ENCODE data around the gene IL17RE. TPM values are rescaled to one million over a fixed set of nuclear protein-coding genes. Genes with fewer than 3 reads are reported as not detected.
"Not testable (repeated sequence)": the region's sequence is repeated elsewhere in the genome, so short reads cannot be mapped to it uniquely, and the experiment has no call there.

IL17RE gene
- total and polyA plus RNA-seq, 2 donors (not counting 1 experiment from before 2014, with no cell fraction given), result 0.99 to 1.9 TPM

DNA sequence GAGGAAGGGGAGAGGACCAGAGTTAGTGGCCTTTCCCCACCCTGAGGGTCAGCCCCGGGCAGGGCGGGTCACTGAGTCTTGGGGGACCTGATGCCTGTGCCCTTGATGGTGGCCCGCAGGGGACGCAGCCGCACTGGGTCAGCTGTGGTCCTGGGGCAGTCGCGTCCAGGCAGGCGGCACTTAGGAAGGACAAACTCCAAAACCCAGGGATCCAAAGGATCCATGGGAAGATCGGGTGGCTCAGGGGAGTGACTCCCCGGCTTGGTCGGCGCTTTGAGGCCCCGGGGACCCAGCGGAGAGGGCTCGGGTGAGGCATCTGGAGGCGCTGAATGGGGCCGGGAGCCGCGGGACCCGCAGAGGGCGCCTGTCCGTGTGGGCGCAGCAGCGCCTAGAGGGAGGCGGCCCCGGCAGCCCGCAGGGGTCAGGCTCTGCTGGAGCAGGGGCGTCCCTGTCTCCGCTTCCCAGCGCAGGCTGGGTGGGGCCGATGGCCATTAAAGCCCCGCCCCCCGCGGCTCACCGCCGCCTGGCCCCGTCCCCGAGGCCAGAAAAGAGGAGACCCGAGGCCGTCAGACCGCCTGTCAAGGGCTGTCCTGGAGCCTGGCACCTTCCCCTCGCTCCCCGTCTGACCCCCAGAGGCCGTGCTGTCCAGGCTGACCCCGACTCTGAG, 40.1 kb upstream of the IL17RE start:
- Histone ChIP-seq H2AFZ (ENCODE audit: low read length) (peak overlapping the region; percentile 78), H3K4me1 (ENCODE audit: control insufficient read depth, extremely low read depth, insufficient read depth, low read length) (peaks cover 5% of the 10 kb centered on the region), H3K36me3 (ENCODE audit: control insufficient read depth, insufficient read depth, low read length) (no peaks in the 10 kb centered on the region), H3K27ac (ENCODE audit: insufficient read depth, low read length) (no peak overlapping the region), H3K9me3 (ENCODE audit: control insufficient read depth, insufficient read depth, low read depth, low read length) (no peaks in the 10 kb centered on the region), H3K79me2 (ENCODE audit: control insufficient read depth, insufficient read depth, low read length) (no peaks in the 10 kb centered on the region), H3K9ac (ENCODE audit: insufficient read depth, low read length) (no peak overlapping the region), H3K4me2 (ENCODE audit: extremely low read depth, insufficient read depth, low read length) (no peak overlapping the region), H4K20me1 (ENCODE audit: control insufficient read depth, extremely low read depth, insufficient read depth, low read length) (no peaks in the 10 kb centered on the region), H3K27me3 (ENCODE audit: control insufficient read depth, insufficient read depth, low read length) (no peaks in the 10 kb centered on the region), H3K4me3 (replicated peaks in 1 of 4; ENCODE audit: control extremely low read depth in 1 of 4, insufficient read depth in 1 of 4, low read depth in 3 of 4, low read length in 4 of 4) (no peak overlapping the region)
- DNase-seq (ENCODE audit: low read depth in 2 of 2), result peak; percentile 15 to 59
- no peak for TF ChIP-seq EZH2 (IDR thresholded peaks at IDR 0.05; ENCODE audit: low read length, missing control alignments)
- TF ChIP-seq, protein P1, sequence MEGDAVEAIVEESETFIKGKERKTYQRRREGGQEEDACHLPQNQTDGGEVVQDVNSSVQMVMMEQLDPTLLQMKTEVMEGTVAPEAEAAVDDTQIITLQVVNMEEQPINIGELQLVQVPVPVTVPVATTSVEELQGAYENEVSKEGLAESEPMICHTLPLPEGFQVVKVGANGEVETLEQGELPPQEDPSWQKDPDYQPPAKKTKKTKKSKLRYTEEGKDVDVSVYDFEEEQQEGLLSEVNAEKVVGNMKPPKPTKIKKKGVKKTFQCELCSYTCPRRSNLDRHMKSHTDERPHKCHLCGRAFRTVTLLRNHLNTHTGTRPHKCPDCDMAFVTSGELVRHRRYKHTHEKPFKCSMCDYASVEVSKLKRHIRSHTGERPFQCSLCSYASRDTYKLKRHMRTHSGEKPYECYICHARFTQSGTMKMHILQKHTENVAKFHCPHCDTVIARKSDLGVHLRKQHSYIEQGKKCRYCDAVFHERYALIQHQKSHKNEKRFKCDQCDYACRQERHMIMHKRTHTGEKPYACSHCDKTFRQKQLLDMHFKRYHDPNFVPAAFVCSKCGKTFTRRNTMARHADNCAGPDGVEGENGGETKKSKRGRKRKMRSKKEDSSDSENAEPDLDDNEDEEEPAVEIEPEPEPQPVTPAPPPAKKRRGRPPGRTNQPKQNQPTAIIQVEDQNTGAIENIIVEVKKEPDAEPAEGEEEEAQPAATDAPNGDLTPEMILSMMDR (conservative IDR thresholded peaks at IDR 0.05 in 1 of 2, IDR thresholded peaks at IDR 0.05 in 1 of 2; ENCODE audit: low read depth in 1 of 2, low read length in 2 of 2), result peak; percentile 28 to 40

DNA sequence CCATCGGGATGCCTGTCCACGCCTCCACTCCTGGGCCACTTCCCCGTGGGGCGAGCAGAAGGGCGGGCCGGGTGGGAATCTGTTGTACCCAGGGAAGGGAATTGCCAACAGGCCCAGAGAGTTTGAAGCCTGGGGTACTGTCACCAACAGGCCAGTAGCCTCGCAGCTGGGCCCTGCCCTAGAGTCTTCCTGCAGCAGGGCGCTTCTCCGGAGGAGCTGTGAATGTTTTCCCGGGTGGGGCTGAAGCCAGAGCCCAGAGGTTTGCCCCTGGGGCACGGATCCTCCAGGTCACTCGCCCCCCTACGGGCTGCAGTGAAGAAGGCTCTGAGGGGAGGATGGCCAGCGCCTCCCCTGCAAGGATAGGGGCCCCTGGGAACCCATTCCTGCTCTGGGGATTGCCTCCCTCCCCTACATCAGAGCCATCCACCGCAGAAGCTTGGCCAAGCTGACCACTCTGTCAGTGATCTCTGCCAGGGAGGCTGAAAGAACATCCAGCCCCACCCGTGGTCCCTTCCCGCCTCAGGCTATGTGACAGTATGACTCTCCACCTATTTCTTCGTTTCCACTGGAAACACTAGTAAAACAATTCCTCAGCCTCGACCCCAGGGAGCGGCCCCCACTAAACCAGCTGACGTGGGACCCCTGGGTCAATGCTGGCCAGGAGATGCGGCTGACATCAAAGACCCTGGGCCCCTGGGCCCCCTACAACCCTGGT, 39.4 kb upstream of the IL17RE start:
- H3K9ac ChIP-seq (ENCODE audit: insufficient read depth, low read length), result no peak overlapping the region
- no peaks in the 10 kb centered on the region for H3K79me2 ChIP-seq (ENCODE audit: control insufficient read depth, insufficient read depth, low read length)
- no peaks in the 10 kb centered on the region for H3K9me3 ChIP-seq (ENCODE audit: control insufficient read depth, insufficient read depth, low read depth, low read length)
- H3K36me3 ChIP-seq (ENCODE audit: control insufficient read depth, insufficient read depth, low read length), result no peaks in the 10 kb centered on the region
- peak overlapping the region; percentile 78 for H2AFZ ChIP-seq (ENCODE audit: low read length)
- no peak overlapping the region for H3K4me3 ChIP-seq (replicated peaks in 1 of 4; ENCODE audit: control extremely low read depth in 1 of 4, insufficient read depth in 1 of 4, low read depth in 3 of 4, low read length in 4 of 4)
- no peak for DNase-seq (ENCODE audit: low read depth in 2 of 2)
- no peaks in the 10 kb centered on the region for H4K20me1 ChIP-seq (ENCODE audit: control insufficient read depth, extremely low read depth, insufficient read depth, low read length)
- H3K4me1 ChIP-seq (ENCODE audit: control insufficient read depth, extremely low read depth, insufficient read depth, low read length), result peaks cover 5% of the 10 kb centered on the region
- TF ChIP-seq, protein P1 (conservative IDR thresholded peaks at IDR 0.05 in 1 of 2, IDR thresholded peaks at IDR 0.05 in 1 of 2; ENCODE audit: low read depth in 1 of 2, low read length in 2 of 2), result no peak
- TF ChIP-seq EZH2 (IDR thresholded peaks at IDR 0.05; ENCODE audit: low read length, missing control alignments), result no peak
- H3K4me2 ChIP-seq (ENCODE audit: extremely low read depth, insufficient read depth, low read length), result no peak overlapping the region
- H3K27me3 ChIP-seq (ENCODE audit: control insufficient read depth, insufficient read depth, low read length), result no peaks in the 10 kb centered on the region
- H3K27ac ChIP-seq (ENCODE audit: insufficient read depth, low read length), result no peak overlapping the region

DNA sequence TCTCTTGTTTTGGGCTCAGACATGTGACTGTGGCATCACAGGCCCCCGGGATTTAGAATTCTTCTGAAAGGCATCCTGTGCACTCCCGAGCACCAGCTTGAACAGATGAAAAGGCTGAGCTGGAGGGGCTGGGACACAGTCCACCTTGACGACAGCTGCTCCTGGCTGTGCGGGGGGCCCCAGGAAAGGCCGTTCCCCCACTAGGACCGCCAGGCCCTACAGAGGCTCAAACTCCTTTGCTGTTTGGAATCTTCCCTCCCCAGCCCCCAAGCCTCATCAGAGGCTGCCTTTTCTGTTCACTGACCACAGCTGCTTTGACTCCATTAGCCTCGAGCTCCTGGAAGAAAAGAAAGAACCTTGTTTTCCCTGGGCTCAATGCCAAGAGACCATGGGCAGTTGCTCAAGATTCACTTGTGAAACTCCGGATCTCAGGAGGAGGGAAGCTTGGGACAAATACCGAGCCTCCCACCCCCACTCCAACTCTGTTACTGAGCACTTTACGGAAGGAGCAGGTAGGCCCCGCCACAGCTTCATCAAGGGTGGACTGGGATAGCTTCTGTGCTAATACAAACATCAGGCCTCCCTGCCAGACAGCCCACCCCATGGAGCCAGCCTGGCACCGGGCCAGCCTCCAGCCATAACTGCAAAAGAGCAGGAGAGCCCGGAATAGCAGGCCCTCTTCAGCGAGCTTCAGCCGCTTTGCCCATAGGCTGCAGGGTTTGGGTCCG, 38.3 kb upstream of the IL17RE start:
- DNase-seq (ENCODE audit: low read depth in 2 of 2), result peak; percentile 84 to 95
- Histone ChIP-seq H3K27ac (ENCODE audit: insufficient read depth, low read length) (peak overlapping the region; percentile 41), H4K20me1 (ENCODE audit: control insufficient read depth, extremely low read depth, insufficient read depth, low read length) (no peaks in the 10 kb centered on the region), H3K9me3 (ENCODE audit: control insufficient read depth, insufficient read depth, low read depth, low read length) (no peaks in the 10 kb centered on the region), H2AFZ (ENCODE audit: low read length) (peak overlapping the region; percentile 24), H3K27me3 (ENCODE audit: control insufficient read depth, insufficient read depth, low read length) (no peaks in the 10 kb centered on the region), H3K4me3 (replicated peaks in 1 of 4; ENCODE audit: control extremely low read depth in 1 of 4, insufficient read depth in 1 of 4, low read depth in 3 of 4, low read length in 4 of 4) (no peak overlapping the region), H3K36me3 (ENCODE audit: control insufficient read depth, insufficient read depth, low read length) (no peaks in the 10 kb centered on the region), H3K79me2 (ENCODE audit: control insufficient read depth, insufficient read depth, low read length) (no peaks in the 10 kb centered on the region), H3K4me2 (ENCODE audit: extremely low read depth, insufficient read depth, low read length) (no peak overlapping the region), H3K9ac (ENCODE audit: insufficient read depth, low read length) (no peak overlapping the region), H3K4me1 (ENCODE audit: control insufficient read depth, extremely low read depth, insufficient read depth, low read length) (peaks cover 5% of the 10 kb centered on the region)
- TF ChIP-seq EZH2 (IDR thresholded peaks at IDR 0.05; ENCODE audit: low read length, missing control alignments), result no peak
- TF ChIP-seq, protein P1 (conservative IDR thresholded peaks at IDR 0.05 in 1 of 2, IDR thresholded peaks at IDR 0.05 in 1 of 2; ENCODE audit: low read depth in 1 of 2, low read length in 2 of 2), result no peak

GRCh38 chr3:9865125-9865637, 37.5 kb upstream of the IL17RE start:
- not testable (repeated sequence) for H3K27ac ChIP-seq (ENCODE audit: insufficient read depth, low read length); H3K36me3 ChIP-seq (ENCODE audit: control insufficient read depth, insufficient read depth, low read length); H3K27me3 ChIP-seq (ENCODE audit: control insufficient read depth, insufficient read depth, low read length); H3K4me2 ChIP-seq (ENCODE audit: extremely low read depth, insufficient read depth, low read length); H3K9me3 ChIP-seq (ENCODE audit: control insufficient read depth, insufficient read depth, low read depth, low read length); H4K20me1 ChIP-seq (ENCODE audit: control insufficient read depth, extremely low read depth, insufficient read depth, low read length); H3K4me3 ChIP-seq (replicated peaks in 1 of 4; ENCODE audit: control extremely low read depth in 1 of 4, insufficient read depth in 1 of 4, low read depth in 3 of 4, low read length in 4 of 4); H3K4me1 ChIP-seq (ENCODE audit: control insufficient read depth, extremely low read depth, insufficient read depth, low read length); H3K9ac ChIP-seq (ENCODE audit: insufficient read depth, low read length); H2AFZ ChIP-seq (ENCODE audit: low read length); DNase-seq (ENCODE audit: low read depth in 2 of 2); H3K79me2 ChIP-seq (ENCODE audit: control insufficient read depth, insufficient read depth, low read length)

All from fibroblast of lung (primary cell).